ENCODE measurements around the gene NHSL2.
A peak's percentile ranks its signal among the peaks of the same experiment; 100 is the strongest.

The NHSL2 gene

DNA sequence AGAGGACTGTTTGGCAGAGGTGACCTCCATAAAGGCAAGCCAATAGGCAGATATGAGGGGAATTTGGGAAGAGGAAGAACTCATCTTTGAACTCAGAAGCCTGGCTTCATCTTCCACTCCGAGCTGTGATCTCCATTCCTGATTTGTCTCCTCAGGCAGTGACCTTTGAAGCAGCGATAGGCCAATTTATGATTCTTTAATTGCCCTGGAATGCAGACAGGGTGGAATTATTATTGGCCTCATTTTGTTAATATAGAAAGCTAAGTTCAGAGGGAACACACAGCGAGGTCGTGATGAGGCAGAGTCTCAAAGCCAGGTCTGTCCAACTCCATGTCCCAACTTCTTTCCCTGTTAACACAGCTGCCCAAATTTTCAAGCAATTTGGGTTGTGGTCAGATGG is 204.2 kb downstream of the NHSL2 start:
- Histone ChIP-seq H3K36me3 (ENCODE audit: control insufficient read depth, insufficient read depth, low read length) (no peaks in the 10 kb centered on the region), H3K4me1 (ENCODE audit: control insufficient read depth, insufficient read depth, low read length) (no peaks in the 10 kb centered on the region), H3K4me3 (ENCODE audit: low read length) (no peak overlapping the region), H3K9ac (ENCODE audit: low read length) (no peak overlapping the region), H3K27me3 (ENCODE audit: control insufficient read depth, insufficient read depth, low read length) (peaks cover 3% of the 10 kb centered on the region), H3K27ac (ENCODE audit: low read depth, low read length) (no peak overlapping the region)

DNA sequence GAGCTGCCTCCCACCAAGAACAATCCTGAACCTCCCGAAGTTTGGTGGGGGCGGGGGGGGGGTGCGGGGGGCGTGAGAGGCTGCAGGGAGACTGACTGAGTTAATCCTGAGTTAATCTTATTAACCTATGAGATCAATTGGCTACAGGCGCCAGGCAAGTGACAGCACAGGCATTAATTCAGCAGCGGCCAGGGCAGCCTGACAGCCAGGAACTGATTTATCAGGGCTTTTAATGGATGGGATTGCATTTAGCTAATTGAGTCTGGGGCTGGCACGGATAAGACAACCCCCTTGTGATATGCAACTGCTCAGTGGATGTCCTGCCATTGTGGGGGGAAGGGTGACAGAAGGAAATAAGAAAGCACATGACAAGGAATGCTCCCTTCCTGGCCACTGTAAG is 204.7 kb downstream of the NHSL2 start:
- no peaks in the 10 kb centered on the region for H3K36me3 ChIP-seq (ENCODE audit: control insufficient read depth, insufficient read depth, low read length)
- no peak overlapping the region for H3K4me3 ChIP-seq (ENCODE audit: low read length)
- H3K27ac ChIP-seq (ENCODE audit: low read depth, low read length) = no peak overlapping the region
- no peak overlapping the region for H3K9ac ChIP-seq (ENCODE audit: low read length)
- no peaks in the 10 kb centered on the region for H3K27me3 ChIP-seq (ENCODE audit: control insufficient read depth, insufficient read depth, low read length)
- H3K4me1 ChIP-seq (ENCODE audit: control insufficient read depth, insufficient read depth, low read length) = peaks cover 2% of the 10 kb centered on the region

DNA sequence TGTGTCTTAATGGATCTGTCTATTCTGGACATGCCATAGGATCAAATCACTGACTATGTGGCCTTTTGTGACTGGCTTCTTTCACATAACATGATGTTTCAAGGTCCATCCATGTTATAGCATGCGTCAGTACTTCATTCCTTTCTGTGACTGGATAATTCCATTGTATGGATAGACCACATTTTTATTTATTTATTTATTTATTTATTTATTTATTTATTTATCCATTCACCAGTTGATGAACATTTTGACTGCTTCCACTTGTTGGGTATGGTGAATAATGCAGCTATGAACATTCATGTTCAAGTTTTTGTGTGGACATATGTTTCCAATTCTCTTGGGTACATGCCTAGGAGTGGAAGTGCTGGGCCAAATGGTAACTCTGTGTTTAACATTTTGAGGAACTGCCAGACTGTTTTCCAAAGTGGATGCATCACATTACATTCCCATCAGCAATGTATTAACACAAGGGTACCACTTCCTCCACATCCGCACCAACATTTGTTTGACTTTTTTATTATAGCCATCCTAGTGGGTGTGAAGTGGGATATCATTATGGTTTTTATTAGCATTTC is 207.1 kb downstream of the NHSL2 start:
- H3K27me3 ChIP-seq (ENCODE audit: control insufficient read depth, insufficient read depth, low read length) = no peaks in the 10 kb centered on the region
- no peak overlapping the region for H3K9ac ChIP-seq (ENCODE audit: low read length)
- no peak overlapping the region for H3K27ac ChIP-seq (ENCODE audit: low read depth, low read length)
- H3K4me1 ChIP-seq (ENCODE audit: control insufficient read depth, insufficient read depth, low read length) = peaks cover 4% of the 10 kb centered on the region
- H3K36me3 ChIP-seq (ENCODE audit: control insufficient read depth, insufficient read depth, low read length) = no peaks in the 10 kb centered on the region
- no peak overlapping the region for H3K4me3 ChIP-seq (ENCODE audit: low read length)

DNA sequence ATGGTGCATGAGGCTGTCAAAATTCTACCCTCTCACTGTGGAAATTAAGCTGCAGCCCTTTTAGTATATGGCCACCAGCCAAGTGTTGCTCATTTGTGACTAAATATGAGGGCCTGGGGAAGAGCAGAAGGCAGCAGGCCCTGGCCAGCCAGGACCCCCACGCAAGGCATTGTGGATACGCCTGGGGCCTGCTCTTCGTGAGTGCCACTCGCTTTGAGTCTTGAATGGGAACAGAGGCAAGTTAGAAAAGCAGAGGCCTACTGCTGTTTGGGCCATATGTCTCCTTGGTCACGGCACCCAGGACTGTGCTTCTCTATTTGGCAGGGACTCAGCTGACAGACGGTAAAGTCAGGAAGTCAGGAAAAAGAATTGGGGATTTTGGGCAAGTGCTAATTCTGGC is 210.2 kb downstream of the NHSL2 start:
- Histone ChIP-seq H3K4me3 (ENCODE audit: low read length) (no peak overlapping the region), H3K4me1 (ENCODE audit: control insufficient read depth, insufficient read depth, low read length) (peaks cover 13% of the 10 kb centered on the region), H3K9ac (ENCODE audit: low read length) (no peak overlapping the region), H3K27ac (ENCODE audit: low read depth, low read length) (peak overlapping the region; percentile 41), H3K36me3 (ENCODE audit: control insufficient read depth, insufficient read depth, low read length) (no peaks in the 10 kb centered on the region), H3K27me3 (ENCODE audit: control insufficient read depth, insufficient read depth, low read length) (peaks cover 4% of the 10 kb centered on the region)

DNA sequence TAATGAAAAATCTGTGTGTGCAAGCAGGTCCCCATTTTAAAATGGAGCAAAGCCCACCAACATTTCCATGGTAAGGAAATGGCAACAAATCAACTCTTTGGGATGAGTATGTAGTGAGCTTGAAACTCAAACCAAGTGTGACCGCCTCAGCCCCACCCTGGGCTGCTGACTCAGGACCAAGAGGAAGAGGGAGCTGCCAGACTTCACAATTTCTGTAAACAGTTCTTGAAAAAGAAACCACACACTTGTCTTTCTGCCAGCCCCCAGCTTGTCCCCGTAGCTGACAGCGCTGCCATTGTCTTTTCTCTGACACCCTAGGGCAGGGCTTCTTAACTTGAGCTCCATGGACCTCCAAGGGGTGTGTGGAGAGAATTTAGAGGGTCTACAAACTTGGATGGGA is 210.7 kb downstream of the NHSL2 start:
- Histone ChIP-seq H3K4me3 (ENCODE audit: low read length) (no peak overlapping the region), H3K9ac (ENCODE audit: low read length) (no peak overlapping the region), H3K27ac (ENCODE audit: low read depth, low read length) (peak overlapping the region; percentile 41), H3K27me3 (ENCODE audit: control insufficient read depth, insufficient read depth, low read length) (peaks cover 8% of the 10 kb centered on the region), H3K36me3 (ENCODE audit: control insufficient read depth, insufficient read depth, low read length) (no peaks in the 10 kb centered on the region), H3K4me1 (ENCODE audit: control insufficient read depth, insufficient read depth, low read length) (peaks cover 17% of the 10 kb centered on the region)

DNA sequence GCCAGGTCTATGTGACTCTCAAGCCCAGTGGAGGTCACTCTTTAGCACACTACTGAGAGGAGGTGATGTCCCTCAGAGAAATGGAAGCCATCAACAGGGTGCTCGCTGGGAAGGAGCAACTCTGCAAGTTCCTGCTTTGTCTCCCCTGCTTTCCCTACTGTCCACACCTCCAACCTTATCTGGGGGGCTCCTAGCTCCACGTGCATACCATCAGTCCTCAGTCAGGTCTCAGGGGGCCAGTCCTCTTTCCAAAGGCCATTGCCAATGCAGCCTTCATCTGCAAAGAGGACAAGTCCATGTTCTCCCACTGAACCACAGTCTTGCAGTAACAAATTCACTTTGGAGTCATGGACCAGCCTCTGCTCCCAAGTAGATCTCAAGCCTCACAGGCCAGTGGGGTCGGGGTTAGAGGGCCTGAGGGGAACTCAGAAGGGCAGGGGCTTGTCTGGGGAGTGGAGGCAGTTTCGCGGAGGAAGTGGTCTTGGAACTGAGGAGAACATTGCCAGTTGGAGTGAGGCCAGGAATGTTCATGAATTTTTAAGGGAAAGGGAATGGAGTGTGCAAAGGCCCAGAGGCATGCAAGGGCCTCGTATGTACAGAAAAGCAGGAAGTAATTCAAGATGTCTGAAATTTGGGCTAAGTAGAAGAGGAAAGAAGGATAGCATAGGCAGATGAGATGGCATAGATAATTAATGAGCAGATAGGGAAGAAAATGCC is 212.1 kb downstream of the NHSL2 start:
- peaks cover 8% of the 10 kb centered on the region for H3K27me3 ChIP-seq (ENCODE audit: control insufficient read depth, insufficient read depth, low read length)
- H3K4me1 ChIP-seq (ENCODE audit: control insufficient read depth, insufficient read depth, low read length) = peaks cover 20% of the 10 kb centered on the region
- peak overlapping the region; percentile 44 for H3K27ac ChIP-seq (ENCODE audit: low read depth, low read length)
- no peak overlapping the region for H3K4me3 ChIP-seq (ENCODE audit: low read length)
- H3K36me3 ChIP-seq (ENCODE audit: control insufficient read depth, insufficient read depth, low read length) = no peaks in the 10 kb centered on the region
- H3K9ac ChIP-seq (ENCODE audit: low read length) = no peak overlapping the region

DNA sequence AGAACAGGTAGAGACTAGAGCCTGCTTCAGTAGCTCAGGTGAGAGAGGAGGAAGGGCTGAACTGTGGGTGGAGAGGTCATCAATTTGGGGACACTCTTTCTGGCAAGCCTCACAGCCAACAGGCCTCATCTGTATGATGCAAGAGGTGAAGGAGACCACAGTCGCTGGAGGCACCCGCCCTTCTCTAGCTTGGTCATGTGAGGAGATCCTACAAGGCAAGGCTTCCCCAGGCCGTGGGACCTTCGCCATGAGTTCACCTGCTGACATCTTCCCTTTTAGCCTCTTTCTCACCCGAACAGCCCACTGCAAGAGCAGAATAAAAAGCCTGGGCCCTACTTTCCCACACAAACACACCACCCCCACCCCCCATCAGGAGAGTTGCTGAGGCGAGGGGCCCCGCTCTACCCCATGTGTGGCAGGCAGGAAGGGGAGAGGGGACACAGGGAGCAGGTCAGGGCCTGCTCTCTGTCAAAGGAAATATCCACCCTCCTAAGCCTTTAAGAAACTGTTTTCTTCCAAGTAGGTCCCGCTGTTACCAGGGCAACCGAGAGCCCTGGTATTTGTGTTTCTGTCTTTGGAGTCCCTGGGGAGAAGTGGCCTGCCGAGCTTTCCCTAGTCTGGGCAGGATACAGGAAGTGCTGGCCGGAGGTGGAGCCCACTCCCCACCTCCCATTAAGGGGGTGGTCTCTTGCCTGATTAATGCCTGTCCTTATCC is 213.0 kb downstream of the NHSL2 start:
- H3K4me3 ChIP-seq (ENCODE audit: low read length) = no peak overlapping the region
- peaks cover 8% of the 10 kb centered on the region for H3K27me3 ChIP-seq (ENCODE audit: control insufficient read depth, insufficient read depth, low read length)
- H3K27ac ChIP-seq (ENCODE audit: low read depth, low read length) = peak overlapping the region; percentile 50
- no peaks in the 10 kb centered on the region for H3K36me3 ChIP-seq (ENCODE audit: control insufficient read depth, insufficient read depth, low read length)
- H3K9ac ChIP-seq (ENCODE audit: low read length) = no peak overlapping the region
- H3K4me1 ChIP-seq (ENCODE audit: control insufficient read depth, insufficient read depth, low read length) = peaks cover 20% of the 10 kb centered on the region

DNA sequence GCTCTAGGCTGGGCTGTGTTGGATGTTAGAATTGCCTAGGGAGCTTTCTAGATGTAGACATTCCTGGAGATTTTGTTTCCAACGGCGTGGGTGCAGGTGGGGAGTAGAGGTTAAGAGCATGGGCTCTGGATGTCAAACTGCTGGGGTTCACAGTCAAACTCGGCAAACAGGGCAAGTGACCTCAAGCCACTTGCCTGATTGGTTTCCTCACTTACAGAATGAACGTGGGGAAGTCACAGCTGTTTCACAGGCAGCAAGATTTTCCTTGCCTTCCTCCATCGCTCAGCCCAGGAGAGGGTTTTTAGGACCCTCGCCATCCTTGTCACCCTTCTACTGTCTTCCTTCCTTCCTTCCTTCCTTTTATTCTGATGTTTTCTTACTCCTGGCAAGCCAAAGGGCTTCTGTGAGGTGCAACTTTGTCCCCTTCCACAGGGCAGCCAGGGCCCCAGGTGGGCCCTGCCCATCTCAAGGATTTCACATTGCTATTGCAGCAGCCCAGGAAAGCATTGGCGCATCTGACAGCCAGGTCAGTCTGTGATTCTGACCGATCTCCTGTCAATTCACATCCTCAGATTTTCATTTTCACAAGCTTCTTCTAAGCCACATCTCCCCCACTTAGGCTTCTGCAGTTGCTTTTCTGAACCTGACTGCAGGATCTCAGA is 214.0 kb downstream of the NHSL2 start:
- Histone ChIP-seq H3K36me3 (ENCODE audit: control insufficient read depth, insufficient read depth, low read length) (no peaks in the 10 kb centered on the region), H3K27me3 (ENCODE audit: control insufficient read depth, insufficient read depth, low read length) (peaks cover 8% of the 10 kb centered on the region), H3K4me3 (ENCODE audit: low read length) (no peak overlapping the region), H3K27ac (ENCODE audit: low read depth, low read length) (peak overlapping the region; percentile 50), H3K9ac (ENCODE audit: low read length) (no peak overlapping the region), H3K4me1 (ENCODE audit: control insufficient read depth, insufficient read depth, low read length) (peaks cover 20% of the 10 kb centered on the region)

DNA sequence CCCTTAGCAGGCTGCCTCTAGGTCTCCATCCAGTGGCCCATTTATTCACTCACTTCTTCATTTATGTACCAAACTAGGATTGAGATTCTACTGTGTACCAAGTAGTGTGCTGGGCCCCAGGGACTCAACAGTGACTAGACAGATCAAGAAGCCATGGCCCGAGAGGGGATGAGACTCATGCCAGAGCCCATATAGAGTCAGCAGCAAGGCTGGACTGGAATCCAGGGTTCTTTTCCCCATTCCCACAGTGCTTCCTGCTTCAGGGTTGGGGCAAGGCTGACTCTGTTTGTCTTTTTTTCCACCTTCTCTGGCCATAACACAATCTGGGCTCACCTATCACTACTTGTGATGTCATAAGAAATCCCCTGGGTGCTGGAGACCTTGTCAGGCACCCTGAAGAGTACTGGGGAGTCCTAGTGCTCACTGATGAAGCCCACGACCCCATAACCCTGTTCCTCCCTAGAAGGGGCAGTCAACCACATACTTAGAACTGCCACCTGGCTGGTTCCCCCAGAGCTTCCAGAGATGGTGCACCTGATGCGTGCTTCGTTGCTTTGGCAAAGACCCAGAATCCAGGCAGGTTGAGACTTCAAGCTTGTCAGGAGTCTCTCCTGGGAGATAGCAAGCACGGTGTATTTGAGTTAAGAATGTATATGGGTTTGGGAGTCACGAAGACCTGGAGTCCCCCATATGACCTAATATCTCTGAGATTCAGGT is 214.8 kb downstream of the NHSL2 start:
- Histone ChIP-seq H3K4me3 (ENCODE audit: low read length) (no peak overlapping the region), H3K36me3 (ENCODE audit: control insufficient read depth, insufficient read depth, low read length) (no peaks in the 10 kb centered on the region), H3K27ac (ENCODE audit: low read depth, low read length) (peak overlapping the region; percentile 62), H3K9ac (ENCODE audit: low read length) (no peak overlapping the region), H3K4me1 (ENCODE audit: control insufficient read depth, insufficient read depth, low read length) (peaks cover 17% of the 10 kb centered on the region), H3K27me3 (ENCODE audit: control insufficient read depth, insufficient read depth, low read length) (peaks cover 8% of the 10 kb centered on the region)

DNA sequence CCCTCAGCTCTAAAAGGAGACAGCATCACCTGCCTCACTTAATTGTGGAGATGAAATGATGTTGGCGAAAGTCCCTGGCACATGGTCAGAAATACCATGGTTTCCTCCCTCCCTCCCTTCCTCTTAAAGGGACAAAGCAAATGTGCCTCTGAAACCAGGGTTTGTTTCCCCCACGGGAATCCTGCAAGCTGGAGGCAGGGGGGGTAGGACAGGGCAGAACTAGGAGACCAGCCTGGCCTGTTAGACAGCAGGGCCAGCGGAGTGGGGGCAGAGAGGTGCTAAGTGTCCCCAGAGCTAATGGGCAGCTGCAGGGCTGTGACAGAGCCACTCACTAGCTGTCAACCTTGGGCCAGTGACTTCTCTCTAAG is 215.4 kb downstream of the NHSL2 start:
- no peaks in the 10 kb centered on the region for H3K36me3 ChIP-seq (ENCODE audit: control insufficient read depth, insufficient read depth, low read length)
- peaks cover 15% of the 10 kb centered on the region for H3K4me1 ChIP-seq (ENCODE audit: control insufficient read depth, insufficient read depth, low read length)
- H3K4me3 ChIP-seq (ENCODE audit: low read length) = no peak overlapping the region
- peaks cover 8% of the 10 kb centered on the region for H3K27me3 ChIP-seq (ENCODE audit: control insufficient read depth, insufficient read depth, low read length)
- H3K9ac ChIP-seq (ENCODE audit: low read length) = no peak overlapping the region
- H3K27ac ChIP-seq (ENCODE audit: low read depth, low read length) = peak overlapping the region; percentile 62

DNA sequence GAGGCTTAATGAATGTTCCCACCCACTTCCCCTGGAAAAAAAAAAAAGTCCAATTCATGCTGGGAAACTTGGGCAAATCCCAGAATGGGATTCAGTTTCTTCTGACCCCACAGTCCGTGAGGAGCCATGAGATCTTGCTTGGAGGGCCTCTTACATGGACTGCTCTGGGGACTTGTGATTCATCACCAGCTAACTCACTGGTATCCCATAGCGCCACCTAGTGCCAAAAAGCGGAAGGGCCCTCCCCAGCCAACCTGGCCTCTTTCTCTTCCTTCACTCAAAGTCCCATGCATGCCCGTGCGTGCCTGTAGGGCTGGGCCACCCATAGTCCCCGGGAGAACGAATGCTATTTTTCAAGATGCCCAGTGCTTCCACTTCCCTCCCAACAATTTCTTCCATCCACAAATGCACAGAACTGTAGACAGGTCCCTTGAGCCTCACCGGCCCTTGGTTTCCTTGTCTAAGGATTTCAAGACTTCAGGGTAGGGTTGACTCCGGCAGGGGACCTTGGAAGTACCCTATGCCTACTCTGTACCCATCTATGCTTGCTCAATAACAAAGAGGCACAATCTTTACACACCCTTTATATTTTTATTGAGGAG is 216.0 kb downstream of the NHSL2 start:
- H3K27me3 ChIP-seq (ENCODE audit: control insufficient read depth, insufficient read depth, low read length) = peaks cover 8% of the 10 kb centered on the region
- H3K4me3 ChIP-seq (ENCODE audit: low read length) = no peak overlapping the region
- H3K36me3 ChIP-seq (ENCODE audit: control insufficient read depth, insufficient read depth, low read length) = no peaks in the 10 kb centered on the region
- H3K4me1 ChIP-seq (ENCODE audit: control insufficient read depth, insufficient read depth, low read length) = peaks cover 15% of the 10 kb centered on the region
- H3K27ac ChIP-seq (ENCODE audit: low read depth, low read length) = peak overlapping the region; percentile 62
- H3K9ac ChIP-seq (ENCODE audit: low read length) = no peak overlapping the region

DNA sequence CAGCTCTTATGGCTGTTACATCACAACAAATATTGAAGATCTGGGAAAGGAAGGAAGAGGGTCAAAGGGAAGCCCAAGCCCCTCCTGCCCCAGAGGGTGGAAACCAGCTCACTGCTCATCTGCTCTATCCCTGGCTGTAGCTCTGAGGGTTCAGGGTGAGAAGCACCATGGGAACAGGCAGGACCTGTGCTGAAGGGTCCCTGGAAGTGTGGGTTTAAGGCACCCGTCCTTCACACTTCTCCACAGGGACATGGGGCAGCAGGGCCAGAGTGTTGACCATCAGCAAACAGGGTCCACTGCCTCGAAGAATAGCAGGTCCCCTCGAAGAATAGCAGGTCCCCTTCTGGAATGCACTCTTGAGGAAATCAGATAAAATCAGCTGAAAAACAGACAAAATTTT is 216.7 kb downstream of the NHSL2 start:
- Histone ChIP-seq H3K27ac (ENCODE audit: low read depth, low read length) (no peak overlapping the region), H3K4me1 (ENCODE audit: control insufficient read depth, insufficient read depth, low read length) (peaks cover 18% of the 10 kb centered on the region), H3K36me3 (ENCODE audit: control insufficient read depth, insufficient read depth, low read length) (no peaks in the 10 kb centered on the region), H3K27me3 (ENCODE audit: control insufficient read depth, insufficient read depth, low read length) (peaks cover 8% of the 10 kb centered on the region), H3K9ac (ENCODE audit: low read length) (no peak overlapping the region), H3K4me3 (ENCODE audit: low read length) (no peak overlapping the region)

All from rectal smooth muscle tissue (tissue), 1 donor.